Motor neuron (in vitro differentiated cells): ENCODE measurements around the gene TRPV2. TPM values are rescaled to one million over a fixed set of nuclear protein-coding genes. Genes with fewer than 3 reads are reported as not detected.

ENCODE experiments used
- ATAC-seq, 8 experiments: fragments of 200-7000 bp; cut with Tn5 transposase; replicated peaks in 6 of 8; 2 replicates each; pipeline ENCODE4 v1.8.0; 2021; ENCODE audit warnings: mild to moderate bottlenecking in 8 of 8, moderate library complexity in 8 of 8
- H3K27ac ChIP-seq, 2 donors: fragments of 250-450 bp; sonication (Bioruptor Pico); 2 replicates each; pipeline ENCODE4 v1.9.0; 2021; ENCODE audit warnings: antibody characterized with exemption in 2 of 2, mild to moderate bottlenecking in 2 of 2, moderate library complexity in 1 of 2
- H3K4me1 ChIP-seq, 2 donors: fragments of 250-450 bp; sonication (Bioruptor Pico); replicated peaks in 1 of 2; 2 replicates each; pipeline ENCODE4 v1.6.1; 2021; ENCODE audit warnings: antibody characterized with exemption in 2 of 2, mild to moderate bottlenecking in 2 of 2, moderate library complexity in 1 of 2
- H3K4me3 ChIP-seq, 5 donors: fragments of 250-450 bp; sonication (Bioruptor Pico); 2 replicates each; pipeline ENCODE4 v1.9.0; 2021; ENCODE audit warnings: antibody characterized with exemption in 5 of 5, mild to moderate bottlenecking in 5 of 5, moderate library complexity in 4 of 5
- WGBS, 10 experiments: fragments of 450-650 bp; shearing (Covaris generic); methylation state at CpG; one replicate each; pipeline ENCODE4 v1.0.0; 2022; 5-methylcytosine and 5-hydroxymethylcytosine counted together
- in situ Hi-C, 9 experiments: fragments of 400-800 bp; cut with MboI; loops; one replicate each; pipeline ENCODE4 v1.15.0; 2021; ENCODE audit warnings: low sequenced_read_pairs in 9 of 9, low pct_unique_long_range_greater_than_20kb in 2 of 9; ENCODE audit not compliant: unreplicated experiment in 9 of 9
- total RNA-seq, 8 experiments: library from RNA; unstranded; fragments of 300-600 nt; gene quantifications; 2 replicates each; pipeline versions ENCODE4 v1.2.3 to v1.2.4, GENCODE V29; 2022

Gene TRPV2
- total RNA-seq, 8 experiments from 2014 or later = 0.33 to 7.0 (median 1.1) TPM; not detected in 1

GRCh38 chr17:16417896-16418684, 2.7 kb downstream of the TRPV2 start:
- Histone ChIP-seq H3K4me1 (peaks cover 7 to 18% of the 10 kb centered on the region in 2 donors), H3K27ac (no peak overlapping the region), H3K4me3 (no peak overlapping the region)
- in situ Hi-C loops = loop anchor here in 1 of 9 experiments (25.0 kb wide), 1 partner anchor 106 kb away; no protein-coding TSS in a partner anchor
- ATAC-seq = no peak
- 43 to 82% methylated on average over 2 of the region's 7 CpGs; no CpG with 5 or more reads in 8 of the 10 experiments for WGBS, 10 experiments

- peaks cover 7 to 18% of the 10 kb centered on the region in 2 donors for H3K4me1 ChIP-seq
- no peak overlapping the region for H3K27ac ChIP-seq
- in situ Hi-C loops = loop anchor here in 1 of 9 experiments (25.0 kb wide), 1 partner anchor 106 kb away; no protein-coding TSS in a partner anchor
- peak in 4 of 8 experiments; percentile 4 to 7 (median 6) for ATAC-seq
- 100% methylated on average over 1 of the region's 2 CpGs; no CpG with 5 or more reads in 8 of the 10 experiments for WGBS, 10 experiments
- no peak overlapping the region for H3K4me3 ChIP-seq
These were observed 3.3 kb downstream of the TRPV2 start for GRCh38 chr17:16418685-16419068.

GRCh38 chr17:16419074-16419928, 3.9 kb downstream of the TRPV2 start:
- no peak overlapping the region for H3K4me3 ChIP-seq
- in situ Hi-C loops = loop anchor here in 1 of 9 experiments (25.0 kb wide), 1 partner anchor 107 kb away; no protein-coding TSS in a partner anchor
- WGBS, 10 experiments = 7 to 83% (median 60%) methylated on average over 1 to 4 of the region's 8 CpGs; no CpG with 5 or more reads in 3 of the 10 experiments
- peak overlapping the region in 1 of 2 donors; percentile 39 for H3K27ac ChIP-seq
- peaks cover 7 to 18% of the 10 kb centered on the region in 2 donors for H3K4me1 ChIP-seq
- ATAC-seq = peak; percentile 59 to 89 (median 83)

GRCh38 chr17:16419929-16420271, 4.5 kb downstream of the TRPV2 start:
- H3K27ac ChIP-seq = no peak overlapping the region

GRCh38 chr17:16422416-16422815, 7.0 kb downstream of the TRPV2 start:
- Histone ChIP-seq H3K4me1 (peaks cover 0 to 8% of the 10 kb centered on the region in 2 donors), H3K27ac (no peak overlapping the region), H3K4me3 (no peak overlapping the region)
- no peak for ATAC-seq
- in situ Hi-C loops = loop anchor here in 1 of 9 experiments (25.0 kb wide), 1 partner anchor 110 kb away; no protein-coding TSS in a partner anchor
- WGBS, 10 experiments = 71 to 100% (median 100%) methylated on average over 1 to 3 of the region's 7 CpGs; no CpG with 5 or more reads in 5 of the 10 experiments

More at GRCh38 chr17:16419929-16420271, 4.5 kb downstream of the TRPV2 start:
- Histone ChIP-seq H3K4me3 (no peak overlapping the region), H3K4me1 (peaks cover 7 to 18% of the 10 kb centered on the region in 2 donors)
- peak in 1 of 8 experiments; percentile 10 for ATAC-seq
- in situ Hi-C loops = loop anchor here in 1 of 9 experiments (25.0 kb wide), 1 partner anchor 108 kb away; no protein-coding TSS in a partner anchor
- 48 to 100% (median 95%) methylated on average over 2 to 8 of the region's 10 CpGs; no CpG with 5 or more reads in 7 of the 10 experiments for WGBS, 10 experiments

- Histone ChIP-seq H3K4me3 (no peak overlapping the region), H3K27ac (no peak overlapping the region), H3K4me1 (peaks cover 0 to 8% of the 10 kb centered on the region in 2 donors)
- in situ Hi-C loops = loop anchor here in 1 of 9 experiments (25.0 kb wide), 1 partner anchor 111 kb away; no protein-coding TSS in a partner anchor
- 96 to 100% (median 99%) methylated on average over 2 to 10 of the region's 10 CpGs; no CpG with 5 or more reads in 4 of the 10 experiments for WGBS, 10 experiments
- ATAC-seq = no peak
These were observed 8.0 kb downstream of the TRPV2 start for GRCh38 chr17:16423226-16423872.

- WGBS, 10 experiments = 0 to 100% (median 63%) methylated on average over 1 to 5 of the region's 6 CpGs; no CpG with 5 or more reads in 2 of the 10 experiments
- H3K27ac ChIP-seq = no peak overlapping the region
- no peak overlapping the region for H3K4me3 ChIP-seq
- in situ Hi-C loops = no loop called here
- ATAC-seq = no peak
- no peaks in the 10 kb centered on the region for H3K4me1 ChIP-seq
These were observed 9.8 kb downstream of the TRPV2 start for GRCh38 chr17:16425202-16425601.

- in situ Hi-C loops = no loop called here
- 40 to 100% (median 89%) methylated on average over 1 to 12 of the region's 20 CpGs; no CpG with 5 or more reads in 6 of the 10 experiments for WGBS, 10 experiments
- peak in 3 of 8 experiments; percentile 36 to 66 (median 62) for ATAC-seq
- H3K27ac ChIP-seq = no peak overlapping the region
- H3K4me1 ChIP-seq = no peaks in the 10 kb centered on the region
- H3K4me3 ChIP-seq = no peak overlapping the region
These were observed 10.6 kb downstream of the TRPV2 start for GRCh38 chr17:16425698-16426659.

- 100% methylated on average over 1 of the region's 3 CpGs; no CpG with 5 or more reads in 9 of the 10 experiments for WGBS, 10 experiments
- in situ Hi-C loops = no loop called here
These were observed 11.6 kb downstream of the TRPV2 start for GRCh38 chr17:16427020-16427419.

GRCh38 chr17:16428098-16428882, 12.9 kb downstream of the TRPV2 start:
- Histone ChIP-seq H3K4me1 (no peaks in the 10 kb centered on the region), H3K4me3 (no peak overlapping the region), H3K27ac (no peak overlapping the region)
- ATAC-seq = peak; percentile 50 to 74 (median 67)
- in situ Hi-C loops = no loop called here
- 17 to 97% (median 72%) methylated on average over 1 to 10 of the region's 15 CpGs; no CpG with 5 or more reads in 4 of the 10 experiments for WGBS, 10 experiments

More at GRCh38 chr17:16427020-16427419, 11.6 kb downstream of the TRPV2 start:
- H3K4me3 ChIP-seq = no peak overlapping the region
- no peaks in the 10 kb centered on the region for H3K4me1 ChIP-seq
- no peak for ATAC-seq
- H3K27ac ChIP-seq = no peak overlapping the region

- Histone ChIP-seq H3K4me3 (no peak overlapping the region), H3K4me1 (no peaks in the 10 kb centered on the region), H3K27ac (no peak overlapping the region)
- peak in 5 of 8 experiments; percentile 31 to 98 (median 95) for ATAC-seq
- whole genome bisulfite sequencing, 10 experiments = 0 to 100% (median 19%) methylated on average over 1 to 6 of the region's 9 CpGs; no CpG with 5 or more reads in 3 of the 10 experiments
- in situ Hi-C loops = no loop called here
These were observed 13.7 kb downstream of the TRPV2 start for GRCh38 chr17:16429083-16429482.
